GM18505 (cell line): Measurements from ENCODE around the gene XNDC1N.

Experiments
- ATAC-seq: cut with Tn5 transposase; IDR thresholded peaks from one replicate; pipeline ENCODE4 v1.9.1; 2021; ENCODE audit not compliant: unreplicated experiment
- POLR2A ChIP-seq: IDR thresholded peaks from 4 replicates; pipeline ENCODE4 v1.6.1; 2011; ENCODE audit warnings: borderline replicate concordance; ENCODE audit not compliant: insufficient read depth, insufficient read length; ENCODE audit errors: extremely low read depth

Gene XNDC1N

GRCh38 chr11:71940561-71941219 lies 12.3 kb upstream of the XNDC1N start:
- TF ChIP-seq POLR2A, result no peak

GRCh38 chr11:71937826-71938225 lies 9.4 kb upstream of the XNDC1N start:
- ATAC-seq, result no peak
- TF ChIP-seq POLR2A, result no peak

More at GRCh38 chr11:71940561-71941219, 12.3 kb upstream of the XNDC1N start:
- no peak for ATAC-seq

- TF ChIP-seq POLR2A, result no peak
- no peak for ATAC-seq
These were observed 8.4 kb upstream of the XNDC1N start for GRCh38 chr11:71936825-71937224.

DNA sequence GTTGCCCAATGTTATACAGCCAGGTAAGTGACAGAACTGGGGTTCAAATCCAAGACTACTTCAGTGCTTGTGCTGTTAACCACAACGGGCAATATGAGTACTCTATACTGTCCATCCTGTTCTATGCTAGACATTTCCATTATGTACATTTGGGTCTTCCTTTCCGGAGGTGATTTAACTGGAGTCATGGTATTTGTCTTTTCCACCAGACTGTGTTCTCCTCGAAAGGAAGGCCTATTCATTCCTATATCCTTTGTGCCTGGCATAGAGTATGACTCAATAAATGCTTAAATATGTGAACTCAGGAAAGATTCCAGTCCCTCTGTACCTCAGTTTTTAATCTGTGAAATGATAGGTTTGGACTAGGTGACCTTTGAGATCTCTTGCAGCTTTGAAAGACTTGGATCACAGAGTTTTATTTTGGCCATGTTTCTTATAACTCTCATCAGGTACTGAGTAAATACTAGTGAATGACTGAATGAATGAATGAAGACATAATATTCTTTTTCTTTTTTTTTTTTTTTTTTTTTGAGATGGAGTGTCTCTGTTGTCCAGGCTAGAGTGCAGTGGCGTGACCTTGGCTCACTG lies 7.0 kb upstream of the XNDC1N start:
- TF ChIP-seq POLR2A, result no peak
- no peak for ATAC-seq

DNA sequence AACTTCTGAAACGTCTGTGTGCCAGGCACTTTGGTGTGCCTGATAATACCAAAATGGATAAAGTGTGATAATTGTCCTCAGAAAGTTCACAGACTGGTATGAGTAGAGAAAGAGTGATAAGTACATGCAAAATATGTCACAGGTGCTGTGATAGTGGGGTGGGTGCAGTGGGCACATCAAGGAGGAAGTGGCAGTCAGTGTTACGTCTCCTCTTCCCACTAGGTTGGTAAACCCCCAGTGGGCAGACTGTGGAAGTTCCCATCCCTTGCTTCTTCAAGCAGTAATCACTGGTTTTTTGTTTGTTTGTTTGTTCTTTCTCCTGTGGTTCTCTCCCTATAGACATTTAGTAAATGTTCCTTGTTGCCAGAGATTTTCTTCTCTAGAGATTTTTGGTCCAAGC lies 5.8 kb upstream of the XNDC1N start:
- TF ChIP-seq POLR2A, result no peak
- no peak for ATAC-seq

DNA sequence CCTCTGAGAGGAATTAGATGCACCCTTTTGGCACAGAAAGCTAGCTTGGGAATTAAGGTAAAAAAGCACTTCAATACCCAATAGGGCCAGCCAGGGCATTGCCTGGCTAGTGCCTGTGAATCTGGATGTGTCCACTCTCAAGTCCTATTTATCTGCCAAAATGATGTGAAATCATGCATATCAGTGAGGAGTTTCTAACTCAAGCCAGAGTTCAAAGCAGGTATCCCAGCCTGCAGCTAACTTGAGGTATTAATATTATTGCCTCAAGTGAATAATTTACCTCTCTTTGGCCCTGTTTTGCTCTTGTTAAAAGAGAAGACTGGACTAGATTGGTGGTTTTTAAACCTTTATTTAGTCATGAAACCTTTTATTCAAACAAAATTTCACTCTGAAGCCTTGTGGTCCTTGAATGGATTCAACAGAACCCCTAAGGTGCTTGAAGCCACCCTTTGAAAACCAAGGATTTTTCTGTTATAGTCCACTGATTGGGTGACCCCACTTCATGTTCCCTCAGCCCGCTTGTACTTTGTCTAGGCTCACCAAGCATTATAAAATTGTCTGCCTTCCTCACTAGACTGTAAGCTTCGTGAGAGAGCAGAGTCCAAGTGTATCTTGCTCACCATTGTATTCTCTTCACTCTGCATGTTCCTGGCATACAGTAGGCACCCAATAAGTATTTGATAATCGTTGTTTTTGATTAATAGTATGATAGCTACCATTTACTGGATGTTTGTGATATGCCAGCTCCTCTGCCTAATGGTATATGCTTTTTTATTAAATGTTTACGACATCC lies 4.9 kb upstream of the XNDC1N start:
- no peak for ATAC-seq
- no peak for TF ChIP-seq POLR2A

GRCh38 chr11:71931245-71931602 lies 2.8 kb upstream of the XNDC1N start:
- ATAC-seq, result no peak
- no peak for TF ChIP-seq POLR2A

DNA sequence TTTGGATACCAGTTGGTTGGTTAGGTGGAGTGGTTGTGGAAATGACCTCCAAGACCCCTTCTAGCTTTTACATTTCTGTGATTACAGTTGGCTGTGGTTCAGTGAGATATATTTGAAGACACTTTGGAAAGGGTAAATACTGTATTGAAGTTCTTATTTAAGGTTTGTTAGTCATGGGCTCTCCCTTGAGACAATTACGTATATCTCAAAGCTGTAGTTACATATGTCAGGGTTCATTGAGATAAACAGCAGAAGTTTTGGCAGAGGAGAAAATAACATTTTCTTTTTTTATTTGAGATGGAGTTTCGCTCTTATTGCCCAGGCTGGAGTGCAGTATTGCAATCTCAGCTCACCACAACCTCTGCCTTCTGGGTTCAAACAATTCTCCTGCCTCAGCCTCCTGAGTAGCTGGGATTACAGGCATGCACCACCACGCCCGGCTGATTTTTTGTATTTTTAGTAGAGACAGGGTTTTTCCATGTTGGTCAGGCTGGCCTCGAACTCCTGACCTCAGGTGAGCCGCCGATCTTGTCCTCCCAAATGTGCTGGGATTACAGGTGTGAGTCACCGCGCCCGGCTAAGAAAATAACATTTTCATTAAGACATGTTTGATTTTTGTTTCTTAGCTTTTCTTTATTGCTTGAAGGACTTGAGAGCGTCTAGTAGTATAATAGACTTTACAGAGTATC lies 2.3 kb upstream of the XNDC1N start:
- no peak for TF ChIP-seq POLR2A
- ATAC-seq, result no peak

DNA sequence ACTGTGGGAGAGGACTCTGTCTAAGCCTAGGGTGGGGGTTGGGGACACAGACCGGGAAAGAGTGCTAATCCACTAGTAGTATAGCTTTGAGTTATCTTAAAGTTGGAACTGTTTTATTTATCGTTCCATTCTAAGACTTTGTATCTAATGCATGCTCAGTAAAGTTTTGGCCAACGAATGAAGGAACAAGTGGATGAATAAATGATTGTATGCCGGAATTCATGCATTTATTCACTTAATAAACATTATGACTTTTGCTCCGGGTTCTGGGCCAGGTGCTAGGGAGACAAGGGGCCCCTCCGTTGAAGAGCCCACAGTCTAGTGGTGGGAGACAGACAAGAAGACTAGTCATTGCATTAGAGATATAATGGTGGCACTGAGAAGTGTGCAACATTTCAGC lies 1.1 kb upstream of the XNDC1N start:
- no peak for TF ChIP-seq POLR2A
- ATAC-seq, result no peak

- peak; percentile 80 for ATAC-seq
- TF ChIP-seq POLR2A, result peak; percentile 90
These were observed 496 bp upstream of the XNDC1N start, which contains the start of gene RNF121 for GRCh38 chr11:71928737-71929443. Gene RNF121, plus strand, starts transcription at chr11:71929046. Its CDS starts 16 bp downstream, at chr11:71929062.

GRCh38 chr11:71917646-71918140 lies 10.7 kb downstream of the XNDC1N start:
- no peak for ATAC-seq
- TF ChIP-seq POLR2A, result no peak

DNA sequence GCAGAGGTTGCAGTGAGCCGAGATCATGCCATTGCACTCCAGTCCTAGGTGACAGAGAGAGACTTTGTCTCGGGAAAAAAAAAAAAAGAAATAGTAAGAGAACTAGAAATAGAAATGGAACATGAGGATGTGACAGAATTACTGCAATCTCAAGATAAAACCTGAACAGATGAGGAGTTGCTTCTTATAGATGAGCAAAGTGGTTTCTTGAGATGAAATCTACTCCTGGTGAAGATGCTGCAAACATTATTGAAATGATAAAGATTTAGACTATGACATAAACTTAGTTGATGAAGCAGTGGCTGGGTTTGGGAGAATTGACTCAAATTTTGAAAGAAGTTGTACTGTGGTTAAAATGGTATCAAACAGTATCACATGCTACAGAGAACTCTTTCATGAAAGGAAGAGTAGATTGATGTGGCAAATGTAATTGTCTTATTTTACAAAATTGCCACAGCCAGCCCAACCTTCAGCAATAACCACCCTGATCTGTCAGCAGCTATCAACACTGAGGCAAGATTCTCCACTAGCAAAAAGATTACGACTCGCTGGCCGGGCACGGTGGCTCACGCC lies 13.7 kb downstream of the XNDC1N start:
- ATAC-seq, result no peak

More for the DNA sequence above, 13.7 kb downstream of the XNDC1N start:
- TF ChIP-seq POLR2A, result no peak
